Caco-2 (cell line): ENCODE results near the gene TLR9. TPM values are rescaled to one million over a fixed set of nuclear protein-coding genes. Genes with fewer than 3 reads are reported as not detected.

ENCODE experiments used
- BruUV-seq: library from RNA; stranded (reverse); fragments of 400-500 nt; replicated peaks from 2 replicates; lab custom pipeline; 2021; lab: Mats Ljungman, UMichigan
- CTCF ChIA-PET: fragments of 300-600 bp; sonication (Branson Sonifier 250); formaldehyde crosslinking; loops from one replicate; lab custom pipeline; 2022; ENCODE audit warnings: antibody characterized with exemption; lab: Charles Lee
- POLR2A ChIA-PET: fragments of 300-600 bp; sonication (Branson Sonifier 250); formaldehyde crosslinking; loops from one replicate; lab custom pipeline; 2022; ENCODE audit warnings: antibody characterized with exemption; lab: Charles Lee
- DNase-seq, 2 experiments: peaks; one replicate each; pipeline versions ENCODE4 v3.0.0 to v3.0.0-alpha.2; 2020 to 2022
- H3K27me3 ChIP-seq: replicated peaks from 2 replicates; pipeline ENCODE4 v1.6.0; 2011; ENCODE audit warnings: low read length; ENCODE audit not compliant: control insufficient read depth, insufficient read depth
- H3K36me3 ChIP-seq: 2 replicates; pipeline ENCODE4 v1.5.1; 2011; ENCODE audit warnings: low read length; ENCODE audit not compliant: control insufficient read depth, insufficient read depth
- H3K4me1 ChIP-seq: fragments of 250-450 bp; sonication (Bioruptor Pico); 2 replicates; pipeline ENCODE4 v1.5.1; 2020; ENCODE audit warnings: mild to moderate bottlenecking
- H3K4me3 ChIP-seq: 2 replicates; pipeline ENCODE4 v1.5.1; 2011; ENCODE audit warnings: low read depth, mild to moderate bottlenecking, control low read depth, low read length
- H3K9me3 ChIP-seq: fragments of 250-450 bp; sonication (Bioruptor Pico); 2 replicates; pipeline ENCODE4 v1.5.1; 2020; ENCODE audit warnings: mild to moderate bottlenecking, moderate library complexity
- H3K27ac Mint-ChIP-seq: one replicate; pipeline ENCODE4 v1.8.0; 2022; ENCODE audit warnings: mixed read lengths; ENCODE audit not compliant: unreplicated experiment
- H3K27me3 Mint-ChIP-seq: one replicate; pipeline ENCODE4 v1.8.0; 2022; ENCODE audit warnings: mixed read lengths; ENCODE audit not compliant: insufficient read depth, unreplicated experiment
- H3K36me3 Mint-ChIP-seq: one replicate; pipeline ENCODE4 v1.8.0; 2022; ENCODE audit warnings: mild to moderate bottlenecking, mixed read lengths; ENCODE audit not compliant: insufficient read depth, unreplicated experiment
- H3K4me1 Mint-ChIP-seq: one replicate; pipeline ENCODE4 v1.8.0; 2022; ENCODE audit warnings: low read depth, mixed read lengths; ENCODE audit not compliant: unreplicated experiment
- H3K4me3 Mint-ChIP-seq: one replicate; pipeline ENCODE4 v1.8.0; 2022; ENCODE audit warnings: mild to moderate bottlenecking, moderate library complexity, mixed read lengths; ENCODE audit not compliant: unreplicated experiment
- H3K9me3 Mint-ChIP-seq: one replicate; pipeline ENCODE4 v1.8.0; 2022; ENCODE audit warnings: mixed read lengths; ENCODE audit not compliant: unreplicated experiment
- intact Hi-C: fragments of 100-400 bp; cut with micrococcal nuclease; formaldehyde crosslinking; loops from one replicate; pipeline ENCODE4 v1.10.0; 2022; ENCODE audit not compliant: unreplicated experiment
- total RNA-seq: library from RNA; stranded (reverse); gene quantifications from 2 replicates; pipeline ENCODE4 v1.2.3, GENCODE V29; 2022
- TF ChIP-seq, protein P1 (sequence below), 2 experiments: fragments of 200-600 bp in 1 of 2; IDR thresholded peaks; 1 replicate in 1 of 2; 2 replicates in 1 of 2; pipeline versions ENCODE4 v1.5.1 to v1.8.0; 2011 to 2022; ENCODE audit warnings: antibody characterized with exemption in 1 of 2, control low read depth in 1 of 2, inconsistent platforms in 1 of 2, low read depth in 1 of 2, low read length in 1 of 2, mild to moderate bottlenecking in 1 of 2, moderate library complexity in 1 of 2; ENCODE audit not compliant: insufficient read depth in 1 of 2, severe bottlenecking in 1 of 2, unreplicated experiment in 1 of 2

Gene TLR9
- total RNA-seq, 1 experiment from 2014 or later: not detected

DNA sequence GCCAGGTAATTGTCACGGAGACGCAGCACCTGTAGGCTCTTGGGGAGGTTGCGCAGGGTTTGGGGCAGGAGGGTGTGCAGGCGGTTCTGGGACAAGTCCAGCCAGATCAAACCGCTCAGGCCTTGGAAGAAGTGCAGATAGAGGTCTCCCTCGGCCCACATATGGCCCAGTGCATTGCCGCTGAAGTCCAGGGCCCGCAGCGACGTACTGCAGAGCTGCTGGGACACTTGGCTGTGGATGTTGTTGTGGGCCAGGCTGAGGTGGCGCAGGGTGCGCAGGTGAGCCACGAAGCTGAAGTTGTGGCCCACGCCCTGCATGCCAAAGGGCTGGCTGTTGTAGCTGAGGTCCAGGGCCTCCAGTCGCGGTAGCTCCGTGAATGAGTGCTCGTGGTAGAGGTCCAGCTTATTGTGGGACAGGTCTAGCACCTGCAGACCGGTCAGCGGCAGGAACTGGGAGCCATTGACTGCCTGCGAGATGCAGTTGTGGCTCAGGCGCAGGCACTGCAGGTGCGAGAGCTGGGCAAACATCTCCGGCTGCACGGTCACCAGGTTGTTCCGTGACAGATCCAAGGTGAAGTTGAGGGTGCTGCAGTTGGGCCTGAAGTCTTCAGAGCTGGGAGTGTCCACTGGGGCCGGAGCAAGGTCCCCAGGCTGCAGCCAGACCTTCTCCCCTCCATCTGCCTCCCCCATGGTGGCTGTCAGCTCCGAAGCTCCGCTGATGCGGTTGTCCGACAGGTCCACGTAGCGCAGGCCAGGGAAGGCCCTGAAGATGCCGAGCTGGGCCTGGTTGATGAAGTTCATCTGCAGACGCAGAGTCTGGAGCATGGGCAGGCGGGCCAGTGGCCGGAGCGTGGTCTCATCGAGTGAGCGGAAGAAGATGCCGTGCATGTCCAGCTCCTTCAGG, 2.9 kb downstream of the TLR9 start:
- TF ChIP-seq, protein P1, sequence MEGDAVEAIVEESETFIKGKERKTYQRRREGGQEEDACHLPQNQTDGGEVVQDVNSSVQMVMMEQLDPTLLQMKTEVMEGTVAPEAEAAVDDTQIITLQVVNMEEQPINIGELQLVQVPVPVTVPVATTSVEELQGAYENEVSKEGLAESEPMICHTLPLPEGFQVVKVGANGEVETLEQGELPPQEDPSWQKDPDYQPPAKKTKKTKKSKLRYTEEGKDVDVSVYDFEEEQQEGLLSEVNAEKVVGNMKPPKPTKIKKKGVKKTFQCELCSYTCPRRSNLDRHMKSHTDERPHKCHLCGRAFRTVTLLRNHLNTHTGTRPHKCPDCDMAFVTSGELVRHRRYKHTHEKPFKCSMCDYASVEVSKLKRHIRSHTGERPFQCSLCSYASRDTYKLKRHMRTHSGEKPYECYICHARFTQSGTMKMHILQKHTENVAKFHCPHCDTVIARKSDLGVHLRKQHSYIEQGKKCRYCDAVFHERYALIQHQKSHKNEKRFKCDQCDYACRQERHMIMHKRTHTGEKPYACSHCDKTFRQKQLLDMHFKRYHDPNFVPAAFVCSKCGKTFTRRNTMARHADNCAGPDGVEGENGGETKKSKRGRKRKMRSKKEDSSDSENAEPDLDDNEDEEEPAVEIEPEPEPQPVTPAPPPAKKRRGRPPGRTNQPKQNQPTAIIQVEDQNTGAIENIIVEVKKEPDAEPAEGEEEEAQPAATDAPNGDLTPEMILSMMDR (IDR thresholded peaks at IDR 0.05; ENCODE audit: insufficient read depth in 1 of 2, low read depth in 1 of 2, low read length in 1 of 2, severe bottlenecking in 1 of 2, unreplicated experiment in 1 of 2): no peak
- no peaks in the 10 kb centered on the region for H3K9me3 ChIP-seq
- Mint-ChIP-seq H3K27ac (no peak overlapping the region), H3K36me3 (no peaks in the 10 kb centered on the region), H3K4me1 (peaks cover 6% of the 10 kb centered on the region), H3K9me3 (no peaks in the 10 kb centered on the region), H3K27me3 (no peaks in the 10 kb centered on the region), H3K4me3 (no peak overlapping the region)
- no peak for DNase-seq
- no peaks in the 10 kb centered on the region for H3K36me3 ChIP-seq
- no peak overlapping the region for H3K4me3 ChIP-seq
- H3K4me1 ChIP-seq: peaks cover 9% of the 10 kb centered on the region
- H3K27me3 ChIP-seq: no peaks in the 10 kb centered on the region
- POLR2A ChIA-PET: no interaction called here
- intact Hi-C loops: no loop called here
- CTCF ChIA-PET: interaction anchor here (0.5 to 3.7 kb wide), 5 partner anchors 9 to 266 kb away, joined by 3 to 22 read pairs (median 4); no protein-coding TSS in a partner anchor
- no TSS peak for BruUV-seq

DNA sequence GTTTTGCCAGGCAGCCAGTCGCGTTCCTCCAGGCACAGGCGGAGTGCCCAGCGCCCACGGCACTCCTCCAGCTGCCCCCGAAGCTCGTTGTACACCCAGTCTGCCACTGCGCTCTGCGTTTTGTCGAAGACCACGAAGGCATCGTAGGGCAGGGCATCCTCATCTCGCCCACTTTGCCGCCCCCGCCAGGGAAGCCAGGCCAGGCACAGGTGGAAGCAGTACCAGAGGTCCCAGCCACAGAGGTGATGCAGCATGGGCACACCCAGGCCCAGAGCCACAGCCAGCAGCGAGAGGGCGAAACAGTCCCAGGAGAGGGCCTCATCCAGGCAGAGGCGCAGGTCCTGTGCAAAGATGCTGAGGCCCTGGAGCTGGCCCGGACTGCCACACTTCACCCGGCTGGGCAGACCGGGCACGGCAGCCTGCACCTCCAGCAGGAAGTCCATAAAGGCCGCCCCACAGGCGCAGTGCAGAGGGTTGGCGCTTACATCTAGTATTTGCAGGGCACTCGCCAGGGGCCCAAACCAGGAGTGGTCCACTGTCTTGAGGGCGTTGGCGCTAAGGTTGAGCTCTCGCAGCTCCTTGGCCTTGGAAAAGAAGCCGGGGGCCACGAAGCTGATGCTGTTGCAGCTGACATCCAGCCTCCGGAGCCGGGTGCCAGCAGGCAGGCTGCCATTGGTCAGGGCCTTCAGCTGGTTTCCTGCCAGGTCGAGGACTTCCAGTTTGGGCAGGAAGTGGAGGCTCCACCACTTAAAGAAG, 3.7 kb downstream of the TLR9 start:
- no peak for DNase-seq
- Mint-ChIP-seq H3K27ac (no peak overlapping the region), H3K27me3 (no peaks in the 10 kb centered on the region), H3K9me3 (no peaks in the 10 kb centered on the region), H3K4me1 (peaks cover 6% of the 10 kb centered on the region), H3K36me3 (no peaks in the 10 kb centered on the region), H3K4me3 (no peak overlapping the region)
- intact Hi-C loops: no loop called here
- ChIA-PET CTCF (interaction anchor here (0.6 to 3.7 kb wide), 5 partner anchors 9 to 163 kb away, joined by 4 to 32 read pairs (median 20); no protein-coding TSS in a partner anchor), POLR2A (interaction anchor here (1.1 kb wide), 1 partner anchor 68 kb away, joined by 3 read pairs; no protein-coding TSS in a partner anchor)
- Histone ChIP-seq H3K36me3 (no peaks in the 10 kb centered on the region), H3K27me3 (no peaks in the 10 kb centered on the region), H3K4me1 (peaks cover 9% of the 10 kb centered on the region), H3K9me3 (no peaks in the 10 kb centered on the region), H3K4me3 (no peak overlapping the region)
- TF ChIP-seq, protein P1 (IDR thresholded peaks at IDR 0.05; ENCODE audit: insufficient read depth in 1 of 2, low read depth in 1 of 2, low read length in 1 of 2, severe bottlenecking in 1 of 2, unreplicated experiment in 1 of 2): no peak
- no TSS peak for BruUV-seq

DNA sequence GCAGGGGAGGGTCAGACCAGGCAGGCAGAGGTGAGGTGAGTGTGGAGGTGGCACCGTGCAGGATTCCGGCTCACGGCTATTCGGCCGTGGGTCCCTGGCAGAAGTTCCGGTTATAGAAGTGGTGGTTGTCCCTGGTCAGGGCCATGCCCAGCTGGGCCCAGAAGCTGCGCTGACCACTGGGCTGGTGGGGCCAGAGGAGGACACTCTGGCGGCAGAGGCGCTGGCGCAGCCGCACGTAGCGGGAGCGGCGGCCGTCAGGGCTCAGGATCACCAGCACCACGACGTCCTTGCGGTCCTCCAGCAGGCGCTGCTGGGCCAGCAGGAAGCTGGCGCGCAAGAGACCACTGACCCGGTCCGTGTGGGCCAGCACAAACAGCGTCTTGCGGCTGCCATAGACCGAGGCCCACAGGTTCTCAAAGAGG, 4.3 kb downstream of the TLR9 start:
- no peaks in the 10 kb centered on the region for H3K9me3 Mint-ChIP-seq
- H3K36me3 ChIP-seq: no peaks in the 10 kb centered on the region
- intact Hi-C loops: no loop called here
- H3K27me3 Mint-ChIP-seq: no peaks in the 10 kb centered on the region
- H3K4me3 ChIP-seq: no peak overlapping the region
- TF ChIP-seq, protein P1 (IDR thresholded peaks at IDR 0.05; ENCODE audit: insufficient read depth in 1 of 2, low read depth in 1 of 2, low read length in 1 of 2, severe bottlenecking in 1 of 2, unreplicated experiment in 1 of 2): no peak
- no TSS peak for BruUV-seq
- H3K4me1 ChIP-seq: peaks cover 6% of the 10 kb centered on the region
- H3K4me3 Mint-ChIP-seq: no peak overlapping the region
- no peaks in the 10 kb centered on the region for H3K36me3 Mint-ChIP-seq
- CTCF ChIA-PET: interaction anchor here (0.6 to 3.7 kb wide), 19 partner anchors 8 to 225 kb away, joined by 3 to 32 read pairs (median 5); partner anchors contain the start of genes POC1A and RPL29
- no peak overlapping the region for H3K27ac Mint-ChIP-seq
- POLR2A ChIA-PET: interaction anchor here (1.1 kb wide), 1 partner anchor 69 kb away, joined by 3 read pairs; no protein-coding TSS in a partner anchor
- H3K9me3 ChIP-seq: no peaks in the 10 kb centered on the region
- peaks cover 6% of the 10 kb centered on the region for H3K4me1 Mint-ChIP-seq
- no peak for DNase-seq
- no peaks in the 10 kb centered on the region for H3K27me3 ChIP-seq
